ENCODE data around the gene BEND7.

The BEND7 gene

DNA sequence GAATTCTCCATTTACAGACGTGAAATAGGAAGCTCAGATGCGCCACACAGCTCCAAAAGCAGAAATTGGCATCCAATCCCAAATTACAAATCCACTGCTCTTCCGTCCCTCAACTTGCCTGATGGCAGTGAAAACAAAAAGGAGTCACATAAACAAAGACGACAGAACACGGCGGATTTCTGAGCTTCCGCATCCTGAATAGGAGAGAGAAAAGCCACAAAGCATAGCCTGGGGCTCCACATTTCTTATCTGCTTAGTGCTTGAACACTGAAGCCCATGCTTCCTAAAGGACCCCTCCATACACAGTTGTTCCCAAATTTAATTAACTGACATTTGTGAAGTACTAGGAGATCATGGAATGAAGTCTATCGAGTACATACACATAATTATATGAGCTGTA, 32.6 kb downstream of the BEND7 start:
- FAIRE-seq (no peak), DNase-seq (ENCODE audit: insufficient read length) (no peak)
- TF ChIP-seq POLR2AphosphoS5 (IDR thresholded peaks at IDR 0.05; ENCODE audit: low read depth, low read length), result no peak
- no peak for TF ChIP-seq POLR2A (IDR thresholded peaks at IDR 0.05; ENCODE audit: low read depth, low read length)
- TF ChIP-seq TAF1 (IDR thresholded peaks at IDR 0.05; ENCODE audit: borderline replicate concordance, low read depth, low read length), result no peak

DNA sequence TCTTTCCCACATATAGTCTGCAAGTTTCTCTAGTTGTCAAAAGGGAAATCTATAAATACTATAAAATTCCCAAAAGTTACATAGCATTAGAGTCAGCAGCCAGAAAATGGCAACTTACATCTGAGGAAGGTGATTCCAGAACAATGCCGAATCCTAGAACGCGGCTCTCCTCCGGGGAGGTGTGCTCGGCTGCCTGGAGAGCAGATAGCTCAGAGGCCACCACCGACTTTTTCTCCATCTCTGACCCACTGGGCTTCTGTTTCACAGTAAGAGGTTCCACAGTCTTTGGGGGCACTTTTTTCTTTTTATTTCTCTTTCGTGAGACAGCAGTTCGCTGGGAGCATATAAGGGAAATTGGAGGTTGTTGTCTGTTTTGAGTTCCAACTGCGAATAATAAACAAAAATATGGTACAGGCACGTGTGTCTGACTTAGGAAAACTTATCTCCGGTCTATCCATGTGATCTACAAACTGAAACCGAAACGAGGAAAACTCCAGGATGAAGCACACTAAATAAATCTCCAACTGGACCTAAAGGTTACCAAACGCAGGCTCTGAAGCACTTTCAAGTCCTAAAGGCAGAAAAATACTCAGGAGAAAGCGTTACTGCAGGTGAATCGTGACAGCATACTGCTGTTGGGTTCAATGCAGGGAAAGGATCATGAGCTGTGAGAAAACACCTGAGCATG, 36.2 kb downstream of the BEND7 start:
- TF ChIP-seq TAF1 (IDR thresholded peaks at IDR 0.05; ENCODE audit: borderline replicate concordance, low read depth, low read length) (no peak), POLR2AphosphoS5 (IDR thresholded peaks at IDR 0.05; ENCODE audit: low read depth, low read length) (no peak), POLR2A (IDR thresholded peaks at IDR 0.05; ENCODE audit: low read depth, low read length) (no peak)
- no peak for FAIRE-seq
- no peak for DNase-seq (ENCODE audit: insufficient read length)

- FAIRE-seq, result no peak
- TF ChIP-seq TAF1 (IDR thresholded peaks at IDR 0.05; ENCODE audit: borderline replicate concordance, low read depth, low read length), result no peak
- no peak for TF ChIP-seq POLR2AphosphoS5 (IDR thresholded peaks at IDR 0.05; ENCODE audit: low read depth, low read length)
- TF ChIP-seq POLR2A (IDR thresholded peaks at IDR 0.05; ENCODE audit: low read depth, low read length), result no peak
- no peak for DNase-seq (ENCODE audit: insufficient read length)
These were observed 37.0 kb downstream of the BEND7 start for GRCh38 chr10:13491747-13492360.

DNA sequence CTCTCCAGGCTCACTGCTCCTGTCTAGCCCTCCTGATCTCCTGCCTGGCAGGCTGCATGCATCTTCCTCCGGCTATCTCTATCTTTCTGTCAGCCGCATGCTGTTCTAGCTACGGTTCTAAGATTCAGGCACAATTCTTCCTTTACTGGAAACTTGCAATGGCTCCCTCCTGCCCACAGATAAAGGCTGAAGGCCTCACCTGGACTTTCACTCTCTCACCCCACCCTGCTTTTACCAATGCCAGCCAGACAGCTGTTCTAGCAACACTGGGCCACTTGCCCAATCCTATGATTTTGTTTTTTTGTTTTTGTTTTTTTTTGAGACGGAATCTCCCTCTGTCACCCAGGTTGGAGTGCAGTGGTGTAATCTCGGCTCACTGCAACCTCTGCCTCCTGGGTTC, 38.3 kb downstream of the BEND7 start:
- FAIRE-seq, result no peak
- TF ChIP-seq POLR2A (IDR thresholded peaks at IDR 0.05; ENCODE audit: low read depth, low read length), result no peak
- no peak for TF ChIP-seq TAF1 (IDR thresholded peaks at IDR 0.05; ENCODE audit: borderline replicate concordance, low read depth, low read length)
- no peak for DNase-seq (ENCODE audit: insufficient read length)

GRCh38 chr10:13489035-13489599, 39.7 kb downstream of the BEND7 start:
- DNase-seq (ENCODE audit: insufficient read length) (no peak), FAIRE-seq (no peak)
- TF ChIP-seq POLR2AphosphoS5 (IDR thresholded peaks at IDR 0.05; ENCODE audit: low read depth, low read length) (no peak), POLR2A (IDR thresholded peaks at IDR 0.05; ENCODE audit: low read depth, low read length) (no peak), TAF1 (IDR thresholded peaks at IDR 0.05; ENCODE audit: borderline replicate concordance, low read depth, low read length) (no peak)

DNA sequence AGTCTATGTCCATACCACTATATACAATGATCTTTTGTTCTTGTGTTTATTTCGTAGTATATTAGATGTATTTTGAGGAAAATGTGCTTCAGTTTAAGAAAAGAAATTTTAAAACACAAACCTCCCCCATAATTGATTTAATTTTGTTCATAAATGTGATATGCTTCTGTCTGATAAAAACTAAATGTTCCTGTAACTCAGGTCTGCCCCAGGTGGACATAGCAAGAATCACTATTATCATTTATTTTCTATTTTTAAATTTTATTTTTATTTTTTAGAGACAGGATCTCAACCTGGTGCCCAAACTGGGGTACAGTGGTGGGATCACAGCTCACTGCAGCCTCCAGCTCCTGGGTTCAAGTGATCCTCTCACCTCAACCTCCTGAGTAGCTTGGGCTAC, 43.2 kb downstream of the BEND7 start:
- no peak for FAIRE-seq

DNA sequence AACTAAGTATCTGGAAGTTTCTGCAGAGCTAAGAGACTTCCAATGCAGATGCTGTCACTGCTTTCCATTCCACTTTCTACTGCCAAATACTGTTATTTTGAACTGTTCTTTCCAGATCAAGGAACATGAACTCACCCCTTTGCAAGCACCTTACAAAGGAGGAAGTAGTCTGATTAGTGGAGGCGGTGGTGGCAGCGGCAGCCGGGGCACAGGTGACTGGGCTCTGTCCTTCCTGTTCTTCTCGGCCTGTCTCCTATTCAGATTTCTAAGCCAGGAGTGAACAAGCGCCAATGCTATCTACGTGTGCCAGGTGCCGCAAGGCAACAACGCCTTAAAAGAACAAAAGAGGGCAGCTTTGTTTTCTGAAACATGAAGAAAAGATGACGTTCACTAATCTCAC, 44.9 kb downstream of the BEND7 start:
- DNase-seq (ENCODE audit: insufficient read length) (no peak), FAIRE-seq (no peak)
- TF ChIP-seq POLR2AphosphoS5 (IDR thresholded peaks at IDR 0.05; ENCODE audit: low read depth, low read length), result no peak
- no peak for TF ChIP-seq POLR2A (IDR thresholded peaks at IDR 0.05; ENCODE audit: low read depth, low read length)
- TF ChIP-seq TAF1 (IDR thresholded peaks at IDR 0.05; ENCODE audit: borderline replicate concordance, low read depth, low read length), result no peak

More for the DNA sequence above, 43.2 kb downstream of the BEND7 start:
- DNase-seq (ENCODE audit: insufficient read length), result no peak
- TF ChIP-seq POLR2AphosphoS5 (IDR thresholded peaks at IDR 0.05; ENCODE audit: low read depth, low read length), result no peak
- no peak for TF ChIP-seq TAF1 (IDR thresholded peaks at IDR 0.05; ENCODE audit: borderline replicate concordance, low read depth, low read length)
- TF ChIP-seq POLR2A (IDR thresholded peaks at IDR 0.05; ENCODE audit: low read depth, low read length), result no peak

- DNase-seq (ENCODE audit: insufficient read length) (no peak), FAIRE-seq (peak; percentile 33)
- TF ChIP-seq POLR2A (IDR thresholded peaks at IDR 0.05; ENCODE audit: low read depth, low read length) (no peak), POLR2AphosphoS5 (IDR thresholded peaks at IDR 0.05; ENCODE audit: low read depth, low read length) (no peak), TAF1 (IDR thresholded peaks at IDR 0.05; ENCODE audit: borderline replicate concordance, low read depth, low read length) (no peak)
These were observed 45.7 kb downstream of the BEND7 start for GRCh38 chr10:13483073-13483472.

DNA sequence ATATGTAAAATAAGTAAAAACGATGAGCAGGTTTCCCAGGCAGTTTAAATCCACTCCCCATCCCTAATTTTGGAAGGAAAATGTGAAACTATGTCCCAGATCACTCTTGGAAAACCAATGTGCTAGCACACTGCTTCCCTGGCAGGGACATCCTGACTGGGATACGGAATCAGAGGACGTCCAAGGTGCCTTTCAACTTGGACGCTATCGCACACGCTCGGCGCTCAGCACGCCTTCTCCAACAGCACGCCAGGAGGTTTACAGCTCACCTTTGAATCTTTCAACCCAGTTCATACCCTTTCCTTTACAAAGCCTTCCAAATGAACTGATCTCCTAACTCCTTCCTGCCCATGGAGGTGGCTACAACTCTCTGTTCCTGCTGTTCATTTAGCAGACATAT, 47.1 kb downstream of the BEND7 start:
- TF ChIP-seq POLR2AphosphoS5 (IDR thresholded peaks at IDR 0.05; ENCODE audit: low read depth, low read length) (no peak), POLR2A (IDR thresholded peaks at IDR 0.05; ENCODE audit: low read depth, low read length) (no peak), TAF1 (IDR thresholded peaks at IDR 0.05; ENCODE audit: borderline replicate concordance, low read depth, low read length) (no peak)
- no peak for FAIRE-seq

DNA sequence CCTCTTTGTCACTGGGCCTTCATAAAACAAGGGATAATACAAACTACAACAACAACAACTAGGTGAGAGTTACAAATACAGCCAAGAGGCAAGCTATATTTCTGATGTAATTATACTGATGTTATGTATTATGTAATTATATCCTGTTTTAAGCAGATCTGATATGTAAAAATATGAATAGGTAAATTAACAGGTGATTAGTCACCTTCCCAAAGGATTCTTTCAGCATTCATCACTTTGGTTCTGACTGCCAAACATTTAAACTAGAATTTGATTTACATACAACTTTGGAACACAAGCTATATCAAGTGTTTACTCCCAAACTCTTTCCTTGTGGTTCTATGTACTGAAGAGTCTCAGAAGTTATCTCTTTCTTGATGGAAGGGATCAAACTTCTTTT, 53.7 kb downstream of the BEND7 start:
- TF ChIP-seq POLR2AphosphoS5 (IDR thresholded peaks at IDR 0.05; ENCODE audit: low read depth, low read length), result no peak
- TF ChIP-seq POLR2A (IDR thresholded peaks at IDR 0.05; ENCODE audit: low read depth, low read length), result no peak
- no peak for TF ChIP-seq TAF1 (IDR thresholded peaks at IDR 0.05; ENCODE audit: borderline replicate concordance, low read depth, low read length)
- no peak for DNase-seq (ENCODE audit: insufficient read length)
- FAIRE-seq, result no peak

More for the DNA sequence above, 47.1 kb downstream of the BEND7 start:
- no peak for DNase-seq (ENCODE audit: insufficient read length)

DNA sequence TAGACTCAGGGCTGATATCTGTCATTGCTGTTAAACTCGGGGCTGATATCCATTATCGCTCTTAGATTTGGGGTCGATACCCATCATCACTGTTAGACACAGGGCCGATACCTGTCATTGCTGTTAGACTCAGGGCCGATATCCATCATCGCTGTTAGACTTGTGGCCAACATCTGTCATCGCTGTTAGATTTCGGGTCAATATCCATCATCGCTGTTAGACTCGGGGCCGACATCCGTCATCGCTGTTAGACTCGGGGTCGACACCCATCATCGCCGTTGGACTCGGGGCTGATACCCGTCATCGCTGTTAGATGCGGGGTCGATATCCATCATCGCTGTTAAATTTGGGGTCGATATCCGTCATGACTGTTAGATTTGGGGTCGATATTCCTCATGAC, 54.8 kb downstream of the BEND7 start:
- TF ChIP-seq TAF1 (IDR thresholded peaks at IDR 0.05; ENCODE audit: borderline replicate concordance, low read depth, low read length) (no peak), POLR2AphosphoS5 (IDR thresholded peaks at IDR 0.05; ENCODE audit: low read depth, low read length) (no peak), POLR2A (IDR thresholded peaks at IDR 0.05; ENCODE audit: low read depth, low read length) (no peak)
- FAIRE-seq (no peak), DNase-seq (ENCODE audit: insufficient read length) (no peak)

DNA sequence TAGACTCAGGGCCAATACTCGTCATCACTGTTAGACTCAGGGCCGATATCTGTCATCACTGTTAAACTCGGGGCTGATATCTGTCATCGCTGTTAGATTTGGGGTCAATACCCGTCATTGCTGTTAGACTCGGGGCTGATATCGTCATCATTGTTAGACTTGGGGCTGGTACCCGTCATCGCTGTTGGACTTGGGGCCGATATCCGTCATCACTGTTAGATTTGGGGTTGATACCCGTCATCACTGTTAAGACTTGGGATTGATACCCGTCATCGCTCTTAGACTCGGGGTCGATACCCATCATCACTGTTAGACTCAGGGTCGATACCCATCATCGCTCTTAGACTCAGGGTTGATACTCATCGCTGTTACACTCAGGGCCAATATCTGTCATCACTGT, 56.5 kb downstream of the BEND7 start:
- DNase-seq (ENCODE audit: insufficient read length) (no peak), FAIRE-seq (no peak)
- TF ChIP-seq POLR2AphosphoS5 (IDR thresholded peaks at IDR 0.05; ENCODE audit: low read depth, low read length) (no peak), TAF1 (IDR thresholded peaks at IDR 0.05; ENCODE audit: borderline replicate concordance, low read depth, low read length) (no peak), POLR2A (IDR thresholded peaks at IDR 0.05; ENCODE audit: low read depth, low read length) (no peak)
